Measurements from ENCODE around the gene GAB2.

The GAB2 gene

GRCh38 chr11:78400702-78401101, 16.9 kb downstream of the GAB2 start:
- TF ChIP-seq ZNF324 (tag by site-specific recombination; IDR thresholded peaks at IDR 0.05) (no peak), REST (tag by site-specific recombination; IDR thresholded peaks at IDR 0.05) (no peak), ZNF239 (tag by site-specific recombination; IDR thresholded peaks at IDR 0.05) (no peak), ZIC2 (tag by site-specific recombination; IDR thresholded peaks at IDR 0.05) (no peak), SETDB1 (IDR thresholded peaks at IDR 0.05; ENCODE audit: insufficient read length, low read length) (no peak), ZNF121 (tag by site-specific recombination; IDR thresholded peaks at IDR 0.05) (no peak), YY2 (tag by site-specific recombination; IDR thresholded peaks at IDR 0.05) (no peak), ZNF76 (tag by site-specific recombination; IDR thresholded peaks at IDR 0.05; ENCODE audit: borderline replicate concordance, low read depth) (no peak), ZBTB48 (tag by site-specific recombination; IDR thresholded peaks at IDR 0.05) (no peak), ZNF514 (tag by site-specific recombination; IDR thresholded peaks at IDR 0.05) (no peak)
- TF ChIP-seq, protein P1, sequence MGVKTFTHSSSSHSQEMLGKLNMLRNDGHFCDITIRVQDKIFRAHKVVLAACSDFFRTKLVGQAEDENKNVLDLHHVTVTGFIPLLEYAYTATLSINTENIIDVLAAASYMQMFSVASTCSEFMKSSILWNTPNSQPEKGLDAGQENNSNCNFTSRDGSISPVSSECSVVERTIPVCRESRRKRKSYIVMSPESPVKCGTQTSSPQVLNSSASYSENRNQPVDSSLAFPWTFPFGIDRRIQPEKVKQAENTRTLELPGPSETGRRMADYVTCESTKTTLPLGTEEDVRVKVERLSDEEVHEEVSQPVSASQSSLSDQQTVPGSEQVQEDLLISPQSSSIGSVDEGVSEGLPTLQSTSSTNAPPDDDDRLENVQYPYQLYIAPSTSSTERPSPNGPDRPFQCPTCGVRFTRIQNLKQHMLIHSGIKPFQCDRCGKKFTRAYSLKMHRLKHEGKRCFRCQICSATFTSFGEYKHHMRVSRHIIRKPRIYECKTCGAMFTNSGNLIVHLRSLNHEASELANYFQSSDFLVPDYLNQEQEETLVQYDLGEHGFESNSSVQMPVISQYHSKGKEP (tag by site-specific recombination; IDR thresholded peaks at IDR 0.05), result no peak
- no peak overlapping the region for H3K27ac ChIP-seq (ENCODE audit: extremely low read depth, low read depth, low read length)
- ChIA-PET CTCF (interaction anchor here (0.5 kb wide), 1 partner anchor 54 kb away, joined by 3 read pairs; no protein-coding TSS in a partner anchor), POLR2A (no interaction called here)
- no peak overlapping the region for H3K4me3 ChIP-seq (ENCODE audit: low read depth, low read length)
- H3K9me3 ChIP-seq (ENCODE audit: control insufficient read depth, insufficient read depth, low read depth, low read length), result no peaks in the 10 kb centered on the region
- H3K36me3 ChIP-seq (ENCODE audit: control insufficient read depth in 2 of 2, insufficient read depth in 1 of 2, low read length in 2 of 2), result no peaks in the 10 kb centered on the region
- no peaks in the 10 kb centered on the region for H3K4me1 ChIP-seq (ENCODE audit: control insufficient read depth, insufficient read depth, low read length)

- Histone ChIP-seq H3K4me1 (ENCODE audit: control insufficient read depth, insufficient read depth, low read length) (no peaks in the 10 kb centered on the region), H3K9me3 (ENCODE audit: control insufficient read depth, insufficient read depth, low read depth, low read length) (no peaks in the 10 kb centered on the region), H3K36me3 (ENCODE audit: control insufficient read depth in 2 of 2, insufficient read depth in 1 of 2, low read length in 2 of 2) (no peaks in the 10 kb centered on the region), H3K27ac (ENCODE audit: extremely low read depth, low read depth, low read length) (no peak overlapping the region), H3K4me3 (ENCODE audit: low read depth, low read length) (no peak overlapping the region)
- ChIA-PET POLR2A (no interaction called here), CTCF (interaction anchor here (0.5 kb wide), 1 partner anchor 55 kb away, joined by 3 read pairs; no protein-coding TSS in a partner anchor)
- TF ChIP-seq GFI1B (tag by site-specific recombination; IDR thresholded peaks at IDR 0.05) (no peak), ZBTB21 (tag by site-specific recombination; IDR thresholded peaks at IDR 0.05) (no peak), ZBTB8A (tag by site-specific recombination; IDR thresholded peaks at IDR 0.05) (no peak), KLF17 (tag by site-specific recombination; IDR thresholded peaks at IDR 0.05) (no peak), ZNF138 (tag by site-specific recombination; IDR thresholded peaks at IDR 0.05; ENCODE audit: borderline replicate concordance) (no peak), ZNF837 (tag by site-specific recombination; IDR thresholded peaks at IDR 0.05) (no peak)
- TF ChIP-seq, protein P2, sequence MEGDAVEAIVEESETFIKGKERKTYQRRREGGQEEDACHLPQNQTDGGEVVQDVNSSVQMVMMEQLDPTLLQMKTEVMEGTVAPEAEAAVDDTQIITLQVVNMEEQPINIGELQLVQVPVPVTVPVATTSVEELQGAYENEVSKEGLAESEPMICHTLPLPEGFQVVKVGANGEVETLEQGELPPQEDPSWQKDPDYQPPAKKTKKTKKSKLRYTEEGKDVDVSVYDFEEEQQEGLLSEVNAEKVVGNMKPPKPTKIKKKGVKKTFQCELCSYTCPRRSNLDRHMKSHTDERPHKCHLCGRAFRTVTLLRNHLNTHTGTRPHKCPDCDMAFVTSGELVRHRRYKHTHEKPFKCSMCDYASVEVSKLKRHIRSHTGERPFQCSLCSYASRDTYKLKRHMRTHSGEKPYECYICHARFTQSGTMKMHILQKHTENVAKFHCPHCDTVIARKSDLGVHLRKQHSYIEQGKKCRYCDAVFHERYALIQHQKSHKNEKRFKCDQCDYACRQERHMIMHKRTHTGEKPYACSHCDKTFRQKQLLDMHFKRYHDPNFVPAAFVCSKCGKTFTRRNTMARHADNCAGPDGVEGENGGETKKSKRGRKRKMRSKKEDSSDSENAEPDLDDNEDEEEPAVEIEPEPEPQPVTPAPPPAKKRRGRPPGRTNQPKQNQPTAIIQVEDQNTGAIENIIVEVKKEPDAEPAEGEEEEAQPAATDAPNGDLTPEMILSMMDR (tag by site-specific recombination; IDR thresholded peaks at IDR 0.05), result no peak
- TF ChIP-seq, protein P3, sequence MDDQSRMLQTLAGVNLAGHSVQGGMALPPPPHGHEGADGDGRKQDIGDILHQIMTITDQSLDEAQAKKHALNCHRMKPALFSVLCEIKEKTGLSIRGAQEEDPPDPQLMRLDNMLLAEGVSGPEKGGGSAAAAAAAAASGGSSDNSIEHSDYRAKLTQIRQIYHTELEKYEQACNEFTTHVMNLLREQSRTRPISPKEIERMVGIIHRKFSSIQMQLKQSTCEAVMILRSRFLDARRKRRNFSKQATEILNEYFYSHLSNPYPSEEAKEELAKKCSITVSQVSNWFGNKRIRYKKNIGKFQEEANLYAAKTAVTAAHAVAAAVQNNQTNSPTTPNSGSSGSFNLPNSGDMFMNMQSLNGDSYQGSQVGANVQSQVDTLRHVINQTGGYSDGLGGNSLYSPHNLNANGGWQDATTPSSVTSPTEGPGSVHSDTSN (CRISPR knock-in tag; IDR thresholded peaks at IDR 0.05), result no peak
- TF ChIP-seq, protein P4, sequence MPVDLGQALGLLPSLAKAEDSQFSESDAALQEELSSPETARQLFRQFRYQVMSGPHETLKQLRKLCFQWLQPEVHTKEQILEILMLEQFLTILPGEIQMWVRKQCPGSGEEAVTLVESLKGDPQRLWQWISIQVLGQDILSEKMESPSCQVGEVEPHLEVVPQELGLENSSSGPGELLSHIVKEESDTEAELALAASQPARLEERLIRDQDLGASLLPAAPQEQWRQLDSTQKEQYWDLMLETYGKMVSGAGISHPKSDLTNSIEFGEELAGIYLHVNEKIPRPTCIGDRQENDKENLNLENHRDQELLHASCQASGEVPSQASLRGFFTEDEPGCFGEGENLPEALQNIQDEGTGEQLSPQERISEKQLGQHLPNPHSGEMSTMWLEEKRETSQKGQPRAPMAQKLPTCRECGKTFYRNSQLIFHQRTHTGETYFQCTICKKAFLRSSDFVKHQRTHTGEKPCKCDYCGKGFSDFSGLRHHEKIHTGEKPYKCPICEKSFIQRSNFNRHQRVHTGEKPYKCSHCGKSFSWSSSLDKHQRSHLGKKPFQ (tag by site-specific recombination; IDR thresholded peaks at IDR 0.05), result no peak
- TF ChIP-seq, protein P5, sequence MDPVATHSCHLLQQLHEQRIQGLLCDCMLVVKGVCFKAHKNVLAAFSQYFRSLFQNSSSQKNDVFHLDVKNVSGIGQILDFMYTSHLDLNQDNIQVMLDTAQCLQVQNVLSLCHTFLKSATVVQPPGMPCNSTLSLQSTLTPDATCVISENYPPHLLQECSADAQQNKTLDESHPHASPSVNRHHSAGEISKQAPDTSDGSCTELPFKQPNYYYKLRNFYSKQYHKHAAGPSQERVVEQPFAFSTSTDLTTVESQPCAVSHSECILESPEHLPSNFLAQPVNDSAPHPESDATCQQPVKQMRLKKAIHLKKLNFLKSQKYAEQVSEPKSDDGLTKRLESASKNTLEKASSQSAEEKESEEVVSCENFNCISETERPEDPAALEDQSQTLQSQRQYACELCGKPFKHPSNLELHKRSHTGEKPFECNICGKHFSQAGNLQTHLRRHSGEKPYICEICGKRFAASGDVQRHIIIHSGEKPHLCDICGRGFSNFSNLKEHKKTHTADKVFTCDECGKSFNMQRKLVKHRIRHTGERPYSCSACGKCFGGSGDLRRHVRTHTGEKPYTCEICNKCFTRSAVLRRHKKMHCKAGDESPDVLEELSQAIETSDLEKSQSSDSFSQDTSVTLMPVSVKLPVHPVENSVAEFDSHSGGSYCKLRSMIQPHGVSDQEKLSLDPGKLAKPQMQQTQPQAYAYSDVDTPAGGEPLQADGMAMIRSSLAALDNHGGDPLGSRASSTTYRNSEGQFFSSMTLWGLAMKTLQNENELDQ (tag by site-specific recombination; IDR thresholded peaks at IDR 0.05; ENCODE audit: low read depth), result no peak
Measured at GRCh38 chr11:78400116-78400515, 17.5 kb downstream of the GAB2 start.
